ENCODE measurements around the gene NAPB. TPM values are rescaled to one million over a fixed set of nuclear protein-coding genes. Genes with fewer than 3 reads are reported as not detected.

The NAPB gene
- total RNA-seq, 1 donor from 2014 or later: 10.8 TPM

DNA sequence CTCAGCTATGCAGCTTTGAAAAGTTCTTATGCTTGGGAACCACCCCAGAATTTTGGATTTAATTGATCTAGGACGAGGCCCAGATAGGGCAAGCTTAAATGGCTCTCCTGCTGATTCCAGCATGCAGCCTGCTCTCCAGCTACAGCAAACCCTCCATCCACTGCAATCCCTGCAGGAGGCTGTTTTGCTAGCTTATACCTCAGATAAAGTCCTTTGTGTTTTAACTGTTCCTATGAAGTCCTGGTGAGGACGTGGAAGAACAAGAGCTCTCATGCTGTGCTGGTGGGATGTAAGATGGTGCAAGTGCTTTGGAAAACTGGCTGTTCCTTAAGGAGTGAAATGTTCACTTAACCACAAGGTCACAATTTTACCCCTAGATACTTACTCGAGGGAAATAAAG is 96.2 kb downstream of the NAPB start:
- DNase-seq (ENCODE audit: low read depth) (no peak), FAIRE-seq (no peak)
- TF ChIP-seq, protein P1, sequence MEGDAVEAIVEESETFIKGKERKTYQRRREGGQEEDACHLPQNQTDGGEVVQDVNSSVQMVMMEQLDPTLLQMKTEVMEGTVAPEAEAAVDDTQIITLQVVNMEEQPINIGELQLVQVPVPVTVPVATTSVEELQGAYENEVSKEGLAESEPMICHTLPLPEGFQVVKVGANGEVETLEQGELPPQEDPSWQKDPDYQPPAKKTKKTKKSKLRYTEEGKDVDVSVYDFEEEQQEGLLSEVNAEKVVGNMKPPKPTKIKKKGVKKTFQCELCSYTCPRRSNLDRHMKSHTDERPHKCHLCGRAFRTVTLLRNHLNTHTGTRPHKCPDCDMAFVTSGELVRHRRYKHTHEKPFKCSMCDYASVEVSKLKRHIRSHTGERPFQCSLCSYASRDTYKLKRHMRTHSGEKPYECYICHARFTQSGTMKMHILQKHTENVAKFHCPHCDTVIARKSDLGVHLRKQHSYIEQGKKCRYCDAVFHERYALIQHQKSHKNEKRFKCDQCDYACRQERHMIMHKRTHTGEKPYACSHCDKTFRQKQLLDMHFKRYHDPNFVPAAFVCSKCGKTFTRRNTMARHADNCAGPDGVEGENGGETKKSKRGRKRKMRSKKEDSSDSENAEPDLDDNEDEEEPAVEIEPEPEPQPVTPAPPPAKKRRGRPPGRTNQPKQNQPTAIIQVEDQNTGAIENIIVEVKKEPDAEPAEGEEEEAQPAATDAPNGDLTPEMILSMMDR (IDR thresholded peaks at IDR 0.05; ENCODE audit: insufficient read depth, low read length, severe bottlenecking): no peak
- Histone ChIP-seq H3K27me3 (ENCODE audit: control insufficient read depth, insufficient read depth, low read length) (no peaks in the 10 kb centered on the region), H3K36me3 (ENCODE audit: control insufficient read depth, insufficient read depth, low read length) (no peaks in the 10 kb centered on the region), H3K4me3 (ENCODE audit: low read depth, low read length) (no peak overlapping the region)

Other genes starting within 250 kb of the NAPB start
- gene NXT1, start 70.7 kb downstream of the NAPB start, total RNA-seq: 38.5 and 61.9 TPM in 2 replicates
- 16.6 and 28.0 TPM in 2 replicates for gene GZF1, start 59.3 kb downstream of the NAPB start, total RNA-seq
- gene CSTL1, start 18.2 kb upstream of the NAPB start, total RNA-seq: not detected in 2 replicates
- not detected in 2 replicates for gene CST11, start 31.4 kb upstream of the NAPB start, total RNA-seq
- not detected in 2 replicates for gene CST8, start 69.6 kb upstream of the NAPB start, total RNA-seq
- gene CST9L, start 147.0 kb upstream of the NAPB start, total RNA-seq: not detected in 2 replicates
- gene CST9, start 184.4 kb upstream of the NAPB start, total RNA-seq: not detected in 2 replicates
- gene CST3, start 216.5 kb upstream of the NAPB start, total RNA-seq: 82.7 and 124 TPM in 2 replicates

Data from bronchial epithelial cell (primary cell).